Stimulated activated CD8-positive, alpha-beta memory T cell treated with anti-CD3 and anti-CD28 coated beads, Interleukin-7, amount 100 ng/mL, for 48 hours (primary cell): ENCODE results near the gene ARHGEF35.
"Not testable (repeated sequence)": the region's sequence is repeated elsewhere in the genome, so short reads cannot be mapped to it uniquely, and the experiment has no call there.

Experiments
- DNase-seq, 2 donors: peaks; one replicate each; pipeline ENCODE4 v3.0.0-alpha.2; 2020; ENCODE audit warnings: low read depth in 1 of 2; ENCODE audit errors: extremely low read depth in 1 of 2

Gene ARHGEF35

GRCh38 chr7:144179165-144179479 lies 16.5 kb downstream of the ARHGEF35 start:
- not testable (repeated sequence) for DNase-seq

GRCh38 chr7:144178380-144179164 lies 17.1 kb downstream of the ARHGEF35 start:
- DNase-seq, result not testable (repeated sequence)

GRCh38 chr7:144174613-144175012 lies 21.0 kb downstream of the ARHGEF35 start:
- DNase-seq, result no peak

- DNase-seq, result not testable (repeated sequence)
Observed at GRCh38 chr7:144171594-144172350, 23.9 kb downstream of the ARHGEF35 start.

GRCh38 chr7:144164784-144165183 lies 30.8 kb downstream of the ARHGEF35 start:
- no peak for DNase-seq

- DNase-seq, result no peak
Observed at GRCh38 chr7:144158861-144159260, 36.8 kb downstream of the ARHGEF35 start.

- DNase-seq, result no peak
Observed at GRCh38 chr7:144148224-144148827, 47.3 kb downstream of the ARHGEF35 start.

- no peak for DNase-seq
Observed at GRCh38 chr7:144144426-144144825, 51.2 kb downstream of the ARHGEF35 start.

GRCh38 chr7:144142187-144142586 lies 53.4 kb downstream of the ARHGEF35 start:
- no peak for DNase-seq

GRCh38 chr7:144137501-144137900 lies 58.1 kb downstream of the ARHGEF35 start:
- DNase-seq, result no peak
